ENCODE measurements around the gene NPLOC4. TPM values are rescaled to one million over a fixed set of nuclear protein-coding genes. Genes with fewer than 3 reads are reported as not detected.

NPLOC4 gene
- total and polyA plus RNA-seq, 2 donors (not counting 1 experiment from before 2014, with no cell fraction given) = 51.0 to 62.5 TPM

DNA sequence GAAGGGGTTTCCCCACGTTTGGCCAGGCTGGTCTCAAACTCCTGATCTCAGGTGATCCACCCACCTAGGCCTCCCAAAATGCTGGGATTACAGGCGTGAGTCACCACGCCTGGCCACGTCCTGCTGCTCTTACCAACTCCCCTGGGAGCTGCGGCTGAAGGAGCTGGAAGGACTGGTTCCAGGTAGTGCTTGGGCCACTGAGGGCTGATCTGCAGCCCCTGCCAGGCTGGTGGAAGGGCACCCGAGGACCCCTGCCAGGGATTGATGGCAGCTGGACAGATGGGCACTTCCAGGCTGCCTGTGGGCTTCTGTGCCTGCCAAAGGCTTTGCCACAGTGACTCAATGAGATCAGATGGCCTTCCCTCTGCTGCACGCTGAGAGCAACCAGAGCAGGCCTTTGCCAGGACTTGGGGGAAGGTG is 27.1 kb upstream of the NPLOC4 start:
- Histone ChIP-seq H3K79me2 (ENCODE audit: control insufficient read depth, insufficient read depth, low read length) (peaks cover 27% of the 10 kb centered on the region), H2AFZ (ENCODE audit: low read length) (no peak overlapping the region), H3K4me1 (ENCODE audit: control insufficient read depth, extremely low read depth, insufficient read depth, low read length) (peaks cover 9% of the 10 kb centered on the region), H3K4me2 (ENCODE audit: extremely low read depth, insufficient read depth, low read length) (no peak overlapping the region), H3K36me3 (ENCODE audit: control insufficient read depth, insufficient read depth, low read length) (peaks cover 10% of the 10 kb centered on the region), H3K9ac (ENCODE audit: insufficient read depth, low read length) (no peak overlapping the region), H4K20me1 (ENCODE audit: control insufficient read depth, extremely low read depth, insufficient read depth, low read length) (no peaks in the 10 kb centered on the region), H3K27ac (ENCODE audit: insufficient read depth, low read length) (no peak overlapping the region), H3K4me3 (replicated peaks in 1 of 4; ENCODE audit: control extremely low read depth in 1 of 4, insufficient read depth in 1 of 4, low read depth in 3 of 4, low read length in 4 of 4) (no peak overlapping the region), H3K27me3 (ENCODE audit: control insufficient read depth, insufficient read depth, low read length) (no peaks in the 10 kb centered on the region), H3K9me3 (ENCODE audit: control insufficient read depth, insufficient read depth, low read depth, low read length) (no peaks in the 10 kb centered on the region)
- no peak for DNase-seq (ENCODE audit: low read depth in 2 of 2)
- no peak for TF ChIP-seq EZH2 (IDR thresholded peaks at IDR 0.05; ENCODE audit: low read length, missing control alignments)
- TF ChIP-seq, protein P1, sequence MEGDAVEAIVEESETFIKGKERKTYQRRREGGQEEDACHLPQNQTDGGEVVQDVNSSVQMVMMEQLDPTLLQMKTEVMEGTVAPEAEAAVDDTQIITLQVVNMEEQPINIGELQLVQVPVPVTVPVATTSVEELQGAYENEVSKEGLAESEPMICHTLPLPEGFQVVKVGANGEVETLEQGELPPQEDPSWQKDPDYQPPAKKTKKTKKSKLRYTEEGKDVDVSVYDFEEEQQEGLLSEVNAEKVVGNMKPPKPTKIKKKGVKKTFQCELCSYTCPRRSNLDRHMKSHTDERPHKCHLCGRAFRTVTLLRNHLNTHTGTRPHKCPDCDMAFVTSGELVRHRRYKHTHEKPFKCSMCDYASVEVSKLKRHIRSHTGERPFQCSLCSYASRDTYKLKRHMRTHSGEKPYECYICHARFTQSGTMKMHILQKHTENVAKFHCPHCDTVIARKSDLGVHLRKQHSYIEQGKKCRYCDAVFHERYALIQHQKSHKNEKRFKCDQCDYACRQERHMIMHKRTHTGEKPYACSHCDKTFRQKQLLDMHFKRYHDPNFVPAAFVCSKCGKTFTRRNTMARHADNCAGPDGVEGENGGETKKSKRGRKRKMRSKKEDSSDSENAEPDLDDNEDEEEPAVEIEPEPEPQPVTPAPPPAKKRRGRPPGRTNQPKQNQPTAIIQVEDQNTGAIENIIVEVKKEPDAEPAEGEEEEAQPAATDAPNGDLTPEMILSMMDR (conservative IDR thresholded peaks at IDR 0.05 in 1 of 2, IDR thresholded peaks at IDR 0.05 in 1 of 2; ENCODE audit: low read depth in 1 of 2, low read length in 2 of 2) = no peak

DNA sequence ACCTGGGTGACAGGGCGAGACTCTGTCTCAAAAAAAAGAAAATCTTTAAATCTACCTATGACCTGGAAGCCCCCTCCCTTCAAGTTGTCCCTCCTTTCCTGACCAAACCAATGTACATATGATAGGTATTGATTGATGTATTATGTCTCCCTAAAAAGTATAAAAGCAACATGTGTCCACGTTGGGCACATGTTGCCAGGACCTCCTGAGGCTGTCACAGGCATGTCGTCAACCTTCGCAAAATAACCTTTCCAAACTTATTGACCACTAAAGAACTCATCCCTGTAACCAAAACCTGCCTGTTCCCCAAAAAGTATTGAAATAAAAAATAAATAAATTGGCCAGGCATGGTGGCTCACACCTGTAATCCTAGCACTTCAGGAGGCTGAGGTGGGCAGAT is 25.1 kb upstream of the NPLOC4 start:
- H3K9ac ChIP-seq (ENCODE audit: insufficient read depth, low read length) = no peak overlapping the region
- H4K20me1 ChIP-seq (ENCODE audit: control insufficient read depth, extremely low read depth, insufficient read depth, low read length) = no peaks in the 10 kb centered on the region
- no peak overlapping the region for H2AFZ ChIP-seq (ENCODE audit: low read length)
- H3K27me3 ChIP-seq (ENCODE audit: control insufficient read depth, insufficient read depth, low read length) = no peaks in the 10 kb centered on the region
- H3K36me3 ChIP-seq (ENCODE audit: control insufficient read depth, insufficient read depth, low read length) = peaks cover 10% of the 10 kb centered on the region
- TF ChIP-seq, protein P1 (conservative IDR thresholded peaks at IDR 0.05 in 1 of 2, IDR thresholded peaks at IDR 0.05 in 1 of 2; ENCODE audit: low read depth in 1 of 2, low read length in 2 of 2) = no peak
- TF ChIP-seq EZH2 (IDR thresholded peaks at IDR 0.05; ENCODE audit: low read length, missing control alignments) = no peak
- H3K79me2 ChIP-seq (ENCODE audit: control insufficient read depth, insufficient read depth, low read length) = peaks cover 16% of the 10 kb centered on the region
- no peak overlapping the region for H3K27ac ChIP-seq (ENCODE audit: insufficient read depth, low read length)
- no peak overlapping the region for H3K4me2 ChIP-seq (ENCODE audit: extremely low read depth, insufficient read depth, low read length)
- H3K4me1 ChIP-seq (ENCODE audit: control insufficient read depth, extremely low read depth, insufficient read depth, low read length) = peaks cover 7% of the 10 kb centered on the region
- no peaks in the 10 kb centered on the region for H3K9me3 ChIP-seq (ENCODE audit: control insufficient read depth, insufficient read depth, low read depth, low read length)
- no peak overlapping the region for H3K4me3 ChIP-seq (replicated peaks in 1 of 4; ENCODE audit: control extremely low read depth in 1 of 4, insufficient read depth in 1 of 4, low read depth in 3 of 4, low read length in 4 of 4)
- no peak for DNase-seq (ENCODE audit: low read depth in 2 of 2)

DNA sequence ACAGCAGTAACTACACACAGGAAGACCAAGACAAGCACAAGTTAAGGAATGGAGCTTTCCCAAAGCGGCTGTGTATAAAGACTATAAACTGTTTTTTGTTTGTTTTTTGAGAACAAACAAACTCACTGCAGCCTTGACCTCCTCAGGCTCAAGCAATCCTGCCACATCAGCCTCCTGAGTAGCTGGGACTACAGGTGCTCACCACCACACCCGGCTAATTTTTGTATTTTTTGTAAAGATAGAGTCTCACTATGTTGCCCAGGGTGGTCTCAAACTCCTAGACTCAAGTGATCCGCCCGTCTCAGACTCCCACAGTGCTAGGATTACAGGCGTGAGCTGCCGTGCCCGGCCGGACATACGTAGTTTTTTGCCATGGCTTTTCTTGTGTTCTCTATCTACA is 23.5 kb upstream of the NPLOC4 start:
- H3K4me3 ChIP-seq (replicated peaks in 1 of 4; ENCODE audit: control extremely low read depth in 1 of 4, insufficient read depth in 1 of 4, low read depth in 3 of 4, low read length in 4 of 4) = no peak overlapping the region
- H3K27me3 ChIP-seq (ENCODE audit: control insufficient read depth, insufficient read depth, low read length) = no peaks in the 10 kb centered on the region
- H3K79me2 ChIP-seq (ENCODE audit: control insufficient read depth, insufficient read depth, low read length) = peaks cover 6% of the 10 kb centered on the region
- no peak overlapping the region for H2AFZ ChIP-seq (ENCODE audit: low read length)
- no peak overlapping the region for H3K4me2 ChIP-seq (ENCODE audit: extremely low read depth, insufficient read depth, low read length)
- H3K9ac ChIP-seq (ENCODE audit: insufficient read depth, low read length) = no peak overlapping the region
- H3K4me1 ChIP-seq (ENCODE audit: control insufficient read depth, extremely low read depth, insufficient read depth, low read length) = peaks cover 3% of the 10 kb centered on the region
- DNase-seq (ENCODE audit: low read depth in 2 of 2) = no peak
- H4K20me1 ChIP-seq (ENCODE audit: control insufficient read depth, extremely low read depth, insufficient read depth, low read length) = no peaks in the 10 kb centered on the region
- H3K36me3 ChIP-seq (ENCODE audit: control insufficient read depth, insufficient read depth, low read length) = peaks cover 10% of the 10 kb centered on the region
- TF ChIP-seq, protein P1 (conservative IDR thresholded peaks at IDR 0.05 in 1 of 2, IDR thresholded peaks at IDR 0.05 in 1 of 2; ENCODE audit: low read depth in 1 of 2, low read length in 2 of 2) = no peak
- TF ChIP-seq EZH2 (IDR thresholded peaks at IDR 0.05; ENCODE audit: low read length, missing control alignments) = no peak
- no peak overlapping the region for H3K27ac ChIP-seq (ENCODE audit: insufficient read depth, low read length)
- H3K9me3 ChIP-seq (ENCODE audit: control insufficient read depth, insufficient read depth, low read depth, low read length) = no peaks in the 10 kb centered on the region

All from fibroblast of lung (primary cell).